OCI-LY1 (cell line): Measurements from ENCODE around the gene ORAI1.

Source experiments
- EZH2 ChIP-seq: fragments of 200-600 bp; sonication (generic), shearing (Covaris generic); IDR thresholded peaks from 2 replicates; pipeline ENCODE4 v1.8.0; 2017; ENCODE audit warnings: borderline replicate concordance, mixed run types, mild to moderate bottlenecking, antibody characterized with exemption, low read length, moderate library complexity, mixed read lengths
- TF ChIP-seq, protein P1 (sequence below): fragments of 200-600 bp; sonication (generic), shearing (Covaris generic); IDR thresholded peaks from 2 replicates; pipeline ENCODE4 v1.5.1; 2017; ENCODE audit warnings: mild to moderate bottlenecking, antibody characterized with exemption, low read length, moderate library complexity, mixed read lengths

DNA sequence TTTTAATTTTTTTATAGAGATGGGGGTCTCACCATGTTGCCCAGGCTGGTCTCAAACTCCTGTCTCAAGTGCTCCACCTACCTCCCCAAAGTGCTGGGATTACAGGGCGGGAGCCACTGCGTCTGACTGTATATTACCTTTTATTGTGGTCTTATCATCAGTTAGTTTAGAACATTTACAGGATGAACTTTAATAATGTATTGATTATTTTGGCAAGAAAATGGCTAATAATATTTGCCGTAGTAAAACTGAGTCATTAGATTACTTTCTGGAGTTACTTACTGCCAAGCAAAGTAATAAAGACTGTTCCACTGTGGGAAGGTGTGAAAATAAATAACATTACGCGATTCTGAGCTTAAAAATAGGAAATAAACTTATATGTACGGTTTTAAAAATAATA, 23.6 kb upstream of the ORAI1 start:
- TF ChIP-seq, protein P1, sequence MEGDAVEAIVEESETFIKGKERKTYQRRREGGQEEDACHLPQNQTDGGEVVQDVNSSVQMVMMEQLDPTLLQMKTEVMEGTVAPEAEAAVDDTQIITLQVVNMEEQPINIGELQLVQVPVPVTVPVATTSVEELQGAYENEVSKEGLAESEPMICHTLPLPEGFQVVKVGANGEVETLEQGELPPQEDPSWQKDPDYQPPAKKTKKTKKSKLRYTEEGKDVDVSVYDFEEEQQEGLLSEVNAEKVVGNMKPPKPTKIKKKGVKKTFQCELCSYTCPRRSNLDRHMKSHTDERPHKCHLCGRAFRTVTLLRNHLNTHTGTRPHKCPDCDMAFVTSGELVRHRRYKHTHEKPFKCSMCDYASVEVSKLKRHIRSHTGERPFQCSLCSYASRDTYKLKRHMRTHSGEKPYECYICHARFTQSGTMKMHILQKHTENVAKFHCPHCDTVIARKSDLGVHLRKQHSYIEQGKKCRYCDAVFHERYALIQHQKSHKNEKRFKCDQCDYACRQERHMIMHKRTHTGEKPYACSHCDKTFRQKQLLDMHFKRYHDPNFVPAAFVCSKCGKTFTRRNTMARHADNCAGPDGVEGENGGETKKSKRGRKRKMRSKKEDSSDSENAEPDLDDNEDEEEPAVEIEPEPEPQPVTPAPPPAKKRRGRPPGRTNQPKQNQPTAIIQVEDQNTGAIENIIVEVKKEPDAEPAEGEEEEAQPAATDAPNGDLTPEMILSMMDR, result no peak
- TF ChIP-seq EZH2, result no peak
